LNCaP clone FGC (cell line): ENCODE measurements around the gene TSC22D3.

Experiments used
- DNase-seq: peaks from one replicate; pipeline ENCODE4 v3.0.0-alpha.2; 2011; ENCODE audit warnings: low read depth
- H3K4me3 ChIP-seq: 2 replicates; pipeline ENCODE4 v1.5.1; 2011; ENCODE audit warnings: mild to moderate bottlenecking, low read depth, low read length, control low read depth
- TF ChIP-seq, protein P1 (sequence below): IDR thresholded peaks from 2 replicates; pipeline ENCODE4 v1.5.1; 2012; ENCODE audit warnings: mild to moderate bottlenecking; ENCODE audit not compliant: control insufficient read depth, insufficient read depth; ENCODE audit errors: extremely low read depth

Gene TSC22D3

DNA sequence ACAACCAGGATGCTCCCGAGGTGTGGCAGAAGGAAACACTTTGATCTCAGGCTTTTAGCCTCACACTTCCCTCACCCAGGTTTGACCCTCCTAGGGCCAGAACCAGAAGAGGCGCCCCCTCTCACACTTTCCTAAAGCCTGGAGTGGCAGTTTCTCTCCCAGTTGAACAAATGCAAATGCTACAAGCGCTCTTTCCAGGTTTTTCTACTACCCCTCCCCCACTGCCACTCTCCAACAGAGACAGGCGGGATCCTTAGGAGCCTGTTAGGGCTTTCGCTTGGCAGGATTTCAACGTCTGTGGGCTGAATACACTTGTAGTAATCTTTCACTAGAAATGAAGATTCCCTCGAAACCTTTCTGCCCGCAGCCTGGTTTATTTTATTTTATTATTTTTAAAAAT lies 2.4 kb downstream of the TSC22D3 start:
- H3K4me3 ChIP-seq = no peak overlapping the region
- TF ChIP-seq, protein P1, sequence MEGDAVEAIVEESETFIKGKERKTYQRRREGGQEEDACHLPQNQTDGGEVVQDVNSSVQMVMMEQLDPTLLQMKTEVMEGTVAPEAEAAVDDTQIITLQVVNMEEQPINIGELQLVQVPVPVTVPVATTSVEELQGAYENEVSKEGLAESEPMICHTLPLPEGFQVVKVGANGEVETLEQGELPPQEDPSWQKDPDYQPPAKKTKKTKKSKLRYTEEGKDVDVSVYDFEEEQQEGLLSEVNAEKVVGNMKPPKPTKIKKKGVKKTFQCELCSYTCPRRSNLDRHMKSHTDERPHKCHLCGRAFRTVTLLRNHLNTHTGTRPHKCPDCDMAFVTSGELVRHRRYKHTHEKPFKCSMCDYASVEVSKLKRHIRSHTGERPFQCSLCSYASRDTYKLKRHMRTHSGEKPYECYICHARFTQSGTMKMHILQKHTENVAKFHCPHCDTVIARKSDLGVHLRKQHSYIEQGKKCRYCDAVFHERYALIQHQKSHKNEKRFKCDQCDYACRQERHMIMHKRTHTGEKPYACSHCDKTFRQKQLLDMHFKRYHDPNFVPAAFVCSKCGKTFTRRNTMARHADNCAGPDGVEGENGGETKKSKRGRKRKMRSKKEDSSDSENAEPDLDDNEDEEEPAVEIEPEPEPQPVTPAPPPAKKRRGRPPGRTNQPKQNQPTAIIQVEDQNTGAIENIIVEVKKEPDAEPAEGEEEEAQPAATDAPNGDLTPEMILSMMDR = no peak
- no peak for DNase-seq

DNA sequence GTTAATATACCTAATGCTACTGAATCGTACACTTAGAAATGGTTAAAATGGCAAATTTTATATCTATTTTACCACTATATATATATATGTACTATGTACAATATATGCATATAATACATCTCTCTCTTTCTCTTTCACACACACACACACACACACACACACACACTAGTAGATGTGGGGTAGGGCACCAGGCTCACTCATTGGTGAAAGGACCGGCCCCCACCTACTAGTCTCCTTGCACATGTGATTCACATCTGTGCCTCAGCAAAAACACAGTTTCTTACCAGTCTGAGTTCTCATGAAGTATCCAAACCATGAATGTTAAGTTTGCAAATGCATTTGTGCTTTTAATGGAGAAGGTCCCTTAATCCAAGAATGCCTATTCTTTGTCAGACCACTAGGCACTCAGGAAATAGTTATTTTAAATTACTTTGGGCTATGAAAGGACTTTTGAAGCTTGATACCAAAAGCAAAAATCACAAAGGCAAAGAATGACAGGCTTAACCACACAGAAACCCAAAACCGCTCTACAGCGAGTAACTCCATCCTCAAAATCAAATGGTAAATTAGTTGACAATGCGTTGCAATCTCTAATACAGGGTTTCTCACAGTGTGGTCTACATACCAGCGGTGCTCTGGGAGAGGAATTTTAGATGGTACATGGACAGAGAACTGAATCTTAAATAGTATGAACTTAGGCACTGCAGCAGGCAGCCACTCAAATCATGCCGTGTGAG lies 5.8 kb downstream of the TSC22D3 start:
- TF ChIP-seq, protein P1 = no peak
- no peak overlapping the region for H3K4me3 ChIP-seq
- no peak for DNase-seq

- H3K4me3 ChIP-seq = no peak overlapping the region
- TF ChIP-seq, protein P1 = no peak
- no peak for DNase-seq
These were observed 7.5 kb downstream of the TSC22D3 start for GRCh38 chrX:107768051-107768450.

DNA sequence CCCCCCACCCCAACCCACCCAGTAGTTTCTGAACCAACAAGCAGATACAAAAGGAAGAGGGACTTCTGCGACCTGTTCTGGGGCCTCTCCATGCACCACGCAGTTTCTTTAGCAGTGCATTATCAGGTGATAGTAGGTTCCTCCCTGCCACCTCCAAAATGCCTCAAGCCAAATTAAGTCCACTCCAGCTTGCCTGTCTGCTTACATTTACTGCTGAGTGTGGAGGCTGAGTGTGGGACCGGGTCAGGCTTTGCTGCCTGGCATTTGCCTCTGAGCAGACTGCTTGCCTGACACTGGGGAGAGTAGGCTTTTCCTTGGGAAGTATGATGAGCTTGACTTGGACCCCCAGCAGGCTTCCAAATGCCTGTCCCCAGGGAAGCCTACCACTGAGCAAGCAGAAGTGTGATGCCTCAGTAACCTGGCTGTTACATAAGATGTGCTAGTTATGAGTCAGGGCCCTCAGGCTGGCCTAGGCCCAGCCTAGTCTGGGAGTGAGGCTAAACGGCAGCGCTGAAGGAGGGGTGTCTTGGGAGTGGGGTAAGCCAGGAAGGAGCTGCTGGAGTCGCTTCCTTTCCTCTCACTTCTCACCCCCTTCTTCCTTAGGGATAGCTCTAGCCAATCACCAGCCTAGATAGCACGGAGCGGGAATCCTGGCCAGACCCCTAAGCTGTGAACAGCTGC lies 9.0 kb downstream of the TSC22D3 start:
- no peak for DNase-seq
- TF ChIP-seq, protein P1 = no peak
- no peak overlapping the region for H3K4me3 ChIP-seq

DNA sequence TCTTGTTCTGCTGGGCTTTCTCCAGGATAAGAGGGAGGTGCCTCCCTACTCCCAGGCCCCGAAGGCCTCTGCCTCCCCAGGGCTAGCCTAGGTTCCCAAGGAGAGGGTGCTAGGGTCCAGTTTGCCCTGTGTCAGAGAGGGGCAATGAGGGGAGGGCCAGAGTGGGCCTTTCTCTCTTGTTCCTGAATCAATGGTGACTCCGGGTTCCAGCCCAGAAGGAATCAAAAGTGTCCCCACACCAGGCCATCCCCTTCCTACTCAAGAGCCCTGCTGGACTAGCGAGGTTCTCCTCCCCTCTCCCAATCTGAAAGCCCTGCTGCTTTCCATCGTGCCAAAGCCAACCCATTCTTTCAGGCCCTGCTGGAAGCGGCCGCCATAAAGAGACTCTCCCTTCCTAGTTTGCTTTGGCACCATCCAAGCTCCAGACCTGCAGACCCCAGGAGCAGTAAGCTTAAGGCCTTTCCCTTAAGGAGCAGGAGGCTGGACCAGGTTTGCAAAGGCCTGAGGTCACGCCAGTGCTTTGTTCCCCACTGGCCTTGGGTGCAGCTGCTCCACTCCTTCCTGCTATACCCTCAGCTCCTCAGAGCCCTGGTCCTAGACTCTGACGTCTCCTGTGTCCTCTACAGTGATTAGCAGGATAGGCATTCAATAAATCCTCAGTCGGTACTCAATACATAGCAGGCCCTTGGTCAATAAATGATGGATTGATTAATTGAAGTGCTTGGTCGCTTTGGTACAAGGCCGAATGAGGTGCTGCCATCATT lies 10.6 kb downstream of the TSC22D3 start:
- H3K4me3 ChIP-seq = no peak overlapping the region
- TF ChIP-seq, protein P1 = no peak
- DNase-seq = no peak

- no peak for DNase-seq
- no peak overlapping the region for H3K4me3 ChIP-seq
- TF ChIP-seq, protein P1 = no peak
These were observed 11.9 kb downstream of the TSC22D3 start for GRCh38 chrX:107763647-107764046.
